Endothelial cell of umbilical vein (primary cell): Measurements from ENCODE around the gene SEC16B.

ENCODE experiments used
- MAX ChIP-seq: IDR thresholded peaks from 2 replicates; pipeline ENCODE4 v1.6.1; 2011; ENCODE audit not compliant: insufficient read depth, insufficient read length
- TF ChIP-seq, protein P1 (sequence below), 2 donors: IDR thresholded peaks; 1 replicate in 1 of 2; 2 replicates in 1 of 2; pipeline ENCODE4 v1.5.1; 2011; ENCODE audit warnings: low read length in 2 of 2, mild to moderate bottlenecking in 2 of 2, moderate library complexity in 2 of 2, control low read depth in 1 of 2, inconsistent platforms in 1 of 2, low read depth in 1 of 2; ENCODE audit not compliant: insufficient read depth in 1 of 2; ENCODE audit errors: extremely low read depth in 1 of 2

DNA sequence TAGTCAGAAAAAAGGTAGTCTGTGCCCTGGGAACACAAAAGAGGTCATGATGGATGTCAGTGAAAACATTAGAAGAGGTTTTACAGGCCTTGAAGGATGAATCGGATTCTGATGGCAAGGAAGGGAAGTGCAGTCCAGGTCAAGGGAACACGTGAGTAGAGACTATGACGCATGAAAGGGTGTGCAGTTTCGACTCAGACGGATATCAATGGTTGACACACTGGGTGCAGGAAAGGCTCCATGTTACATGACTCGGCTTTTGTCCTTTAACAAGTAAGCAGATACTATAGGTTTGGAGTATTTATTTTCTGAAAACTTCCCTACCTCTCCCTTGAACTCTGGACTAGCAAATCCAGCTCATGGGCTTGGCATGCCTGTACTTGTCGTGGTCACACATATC lies 55.3 kb downstream of the SEC16B start:
- no peak for TF ChIP-seq MAX
- TF ChIP-seq, protein P1, sequence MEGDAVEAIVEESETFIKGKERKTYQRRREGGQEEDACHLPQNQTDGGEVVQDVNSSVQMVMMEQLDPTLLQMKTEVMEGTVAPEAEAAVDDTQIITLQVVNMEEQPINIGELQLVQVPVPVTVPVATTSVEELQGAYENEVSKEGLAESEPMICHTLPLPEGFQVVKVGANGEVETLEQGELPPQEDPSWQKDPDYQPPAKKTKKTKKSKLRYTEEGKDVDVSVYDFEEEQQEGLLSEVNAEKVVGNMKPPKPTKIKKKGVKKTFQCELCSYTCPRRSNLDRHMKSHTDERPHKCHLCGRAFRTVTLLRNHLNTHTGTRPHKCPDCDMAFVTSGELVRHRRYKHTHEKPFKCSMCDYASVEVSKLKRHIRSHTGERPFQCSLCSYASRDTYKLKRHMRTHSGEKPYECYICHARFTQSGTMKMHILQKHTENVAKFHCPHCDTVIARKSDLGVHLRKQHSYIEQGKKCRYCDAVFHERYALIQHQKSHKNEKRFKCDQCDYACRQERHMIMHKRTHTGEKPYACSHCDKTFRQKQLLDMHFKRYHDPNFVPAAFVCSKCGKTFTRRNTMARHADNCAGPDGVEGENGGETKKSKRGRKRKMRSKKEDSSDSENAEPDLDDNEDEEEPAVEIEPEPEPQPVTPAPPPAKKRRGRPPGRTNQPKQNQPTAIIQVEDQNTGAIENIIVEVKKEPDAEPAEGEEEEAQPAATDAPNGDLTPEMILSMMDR (IDR thresholded peaks at IDR 0.05; ENCODE audit: extremely low read depth in 1 of 2, insufficient read depth in 1 of 2, low read depth in 1 of 2, low read length in 2 of 2), result no peak
